GM10248 (cell line): ENCODE results near the gene HERPUD1.

Experiments used
- CTCF ChIA-PET: fragments of 300-600 bp; sonication (Branson Sonifier 250); formaldehyde crosslinking; extraction: SDS; loops from one replicate; lab custom pipeline; 2021; ENCODE audit warnings: antibody characterized with exemption; lab: Yijun Ruan, JAX
- POLR2A ChIA-PET: fragments of 350-650 bp; sonication (Branson Sonifier 250); formaldehyde crosslinking; extraction: SDS; loops from one replicate; lab custom pipeline; 2020; ENCODE audit warnings: antibody characterized with exemption; lab: Yijun Ruan, JAX
- DNase-seq: peaks from one replicate; pipeline ENCODE4 v3.0.0; 2012; ENCODE audit errors: extremely low spot score
- TF ChIP-seq, protein P1 (sequence below): IDR thresholded peaks from 2 replicates; pipeline ENCODE4 v1.5.1; 2012; ENCODE audit warnings: mild to moderate bottlenecking, low read depth; ENCODE audit errors: extremely low read depth, missing control alignments, control extremely low read depth

HERPUD1 gene

DNA sequence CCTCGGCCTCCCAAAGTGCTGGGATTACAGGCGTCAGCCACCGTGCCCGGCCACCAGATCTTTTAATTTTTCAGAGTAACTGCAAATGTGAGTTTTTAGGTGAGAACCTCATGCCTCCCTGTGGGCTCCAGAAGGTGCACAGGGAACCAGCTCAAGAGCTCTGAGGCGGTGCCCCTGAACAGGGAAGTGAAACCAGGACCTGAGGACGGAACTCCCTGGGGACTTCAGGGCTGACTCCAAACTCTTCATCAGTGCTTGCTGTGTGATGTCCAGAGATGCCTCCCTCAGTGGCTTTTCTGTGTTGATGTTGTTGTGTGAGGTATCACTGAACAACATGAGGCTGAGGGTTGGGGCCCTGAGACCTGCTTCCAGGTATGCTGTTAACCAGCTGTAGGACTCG is 43.1 kb upstream of the HERPUD1 start:
- POLR2A ChIA-PET, result interaction anchor here (1.3 kb wide), 1 partner anchor 43 kb away, joined by 3 read pairs; the partner anchor contains the start of gene HERPUD1
- TF ChIP-seq, protein P1, sequence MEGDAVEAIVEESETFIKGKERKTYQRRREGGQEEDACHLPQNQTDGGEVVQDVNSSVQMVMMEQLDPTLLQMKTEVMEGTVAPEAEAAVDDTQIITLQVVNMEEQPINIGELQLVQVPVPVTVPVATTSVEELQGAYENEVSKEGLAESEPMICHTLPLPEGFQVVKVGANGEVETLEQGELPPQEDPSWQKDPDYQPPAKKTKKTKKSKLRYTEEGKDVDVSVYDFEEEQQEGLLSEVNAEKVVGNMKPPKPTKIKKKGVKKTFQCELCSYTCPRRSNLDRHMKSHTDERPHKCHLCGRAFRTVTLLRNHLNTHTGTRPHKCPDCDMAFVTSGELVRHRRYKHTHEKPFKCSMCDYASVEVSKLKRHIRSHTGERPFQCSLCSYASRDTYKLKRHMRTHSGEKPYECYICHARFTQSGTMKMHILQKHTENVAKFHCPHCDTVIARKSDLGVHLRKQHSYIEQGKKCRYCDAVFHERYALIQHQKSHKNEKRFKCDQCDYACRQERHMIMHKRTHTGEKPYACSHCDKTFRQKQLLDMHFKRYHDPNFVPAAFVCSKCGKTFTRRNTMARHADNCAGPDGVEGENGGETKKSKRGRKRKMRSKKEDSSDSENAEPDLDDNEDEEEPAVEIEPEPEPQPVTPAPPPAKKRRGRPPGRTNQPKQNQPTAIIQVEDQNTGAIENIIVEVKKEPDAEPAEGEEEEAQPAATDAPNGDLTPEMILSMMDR, result no peak
- DNase-seq, result peak; percentile 79
- CTCF ChIA-PET, result interaction anchor here (0.8 to 1.8 kb wide), 4 partner anchors 9 to 28 kb away, joined by 3 to 4 read pairs (median 4); partner anchors contain the start of gene SLC12A3

DNA sequence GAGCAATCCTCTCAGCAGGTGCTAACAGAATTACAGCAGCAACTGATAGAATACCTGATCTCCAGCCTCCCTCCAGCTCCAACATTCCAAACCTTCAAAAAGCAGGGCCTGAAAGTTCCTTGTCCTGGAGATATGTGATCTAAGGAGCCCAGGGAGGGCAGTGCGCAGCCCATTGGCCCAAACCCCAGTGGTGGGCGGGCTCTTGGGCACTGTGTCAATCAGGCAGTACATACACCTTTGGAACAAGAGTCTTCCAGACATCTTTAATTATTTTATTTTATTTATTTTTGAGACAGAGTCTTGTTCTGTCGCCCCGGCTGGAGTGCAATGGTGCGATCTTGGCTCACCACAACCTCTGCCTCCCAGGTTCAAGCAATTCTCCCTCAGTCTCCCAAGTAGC is 42.7 kb upstream of the HERPUD1 start:
- TF ChIP-seq, protein P1, result no peak
- POLR2A ChIA-PET, result interaction anchor here (1.3 kb wide), 1 partner anchor 42 kb away, joined by 3 read pairs; the partner anchor contains the start of gene HERPUD1
- CTCF ChIA-PET, result interaction anchor here (0.8 to 1.8 kb wide), 6 partner anchors 8 to 27 kb away, joined by 3 to 4 read pairs (median 4); partner anchors contain the start of gene SLC12A3
- no peak for DNase-seq

DNA sequence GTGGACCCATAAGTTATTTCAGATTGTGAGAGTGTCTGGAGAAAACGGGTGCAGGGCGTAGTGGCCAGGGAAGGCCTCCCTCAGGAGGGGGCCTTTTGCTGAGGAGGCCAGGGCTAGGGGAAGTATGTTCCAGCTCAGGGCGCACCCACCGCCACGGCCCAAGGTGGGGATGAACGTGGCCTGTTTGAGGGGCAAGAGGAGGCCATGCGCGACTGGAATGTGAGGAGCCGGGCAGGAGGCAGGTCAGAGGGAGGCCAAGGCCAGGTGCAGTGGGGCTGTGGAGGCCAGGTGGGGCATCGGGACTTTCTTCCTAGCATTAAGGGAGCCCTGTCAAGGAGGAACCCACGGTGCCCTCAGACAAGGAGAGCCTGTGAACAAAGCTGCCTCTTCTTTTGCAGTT is 40.3 kb upstream of the HERPUD1 start:
- POLR2A ChIA-PET, result interaction anchor here (2.1 kb wide), 1 partner anchor 40 kb away, joined by 7 read pairs; the partner anchor contains the start of gene HERPUD1
- TF ChIP-seq, protein P1, result no peak
- CTCF ChIA-PET, result interaction anchor here (1.4 to 1.7 kb wide), 2 partner anchors 28 to 74 kb away, joined by 3 to 5 read pairs; no protein-coding TSS in a partner anchor
- no peak for DNase-seq

DNA sequence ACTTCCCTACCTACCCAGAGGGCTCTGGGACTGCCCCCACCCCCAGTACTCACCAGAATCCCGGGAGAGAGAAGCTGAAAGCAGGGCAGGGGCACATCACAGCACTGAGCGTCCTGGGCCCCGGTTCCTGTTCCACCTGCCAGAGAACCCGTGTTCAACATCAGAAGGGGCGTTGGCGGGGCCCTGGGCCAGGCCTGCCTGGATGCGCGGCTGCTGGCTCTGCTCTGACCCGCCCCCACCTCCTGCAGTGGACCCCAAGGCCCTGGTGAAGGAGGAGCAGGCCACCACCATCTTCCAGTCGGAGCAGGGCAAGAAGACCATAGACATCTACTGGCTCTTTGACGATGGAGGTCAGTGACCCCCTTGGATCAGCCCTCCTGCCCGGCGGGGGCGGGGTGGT is 39.2 kb upstream of the HERPUD1 start:
- POLR2A ChIA-PET, result interaction anchor here (0.8 kb wide), 1 partner anchor 39 kb away, joined by 4 read pairs; no protein-coding TSS in a partner anchor
- TF ChIP-seq, protein P1, result no peak
- CTCF ChIA-PET, result interaction anchor here (1.4 to 2.0 kb wide), 5 partner anchors 18 to 73 kb away, joined by 3 to 10 read pairs (median 5); no protein-coding TSS in a partner anchor
- no peak for DNase-seq

DNA sequence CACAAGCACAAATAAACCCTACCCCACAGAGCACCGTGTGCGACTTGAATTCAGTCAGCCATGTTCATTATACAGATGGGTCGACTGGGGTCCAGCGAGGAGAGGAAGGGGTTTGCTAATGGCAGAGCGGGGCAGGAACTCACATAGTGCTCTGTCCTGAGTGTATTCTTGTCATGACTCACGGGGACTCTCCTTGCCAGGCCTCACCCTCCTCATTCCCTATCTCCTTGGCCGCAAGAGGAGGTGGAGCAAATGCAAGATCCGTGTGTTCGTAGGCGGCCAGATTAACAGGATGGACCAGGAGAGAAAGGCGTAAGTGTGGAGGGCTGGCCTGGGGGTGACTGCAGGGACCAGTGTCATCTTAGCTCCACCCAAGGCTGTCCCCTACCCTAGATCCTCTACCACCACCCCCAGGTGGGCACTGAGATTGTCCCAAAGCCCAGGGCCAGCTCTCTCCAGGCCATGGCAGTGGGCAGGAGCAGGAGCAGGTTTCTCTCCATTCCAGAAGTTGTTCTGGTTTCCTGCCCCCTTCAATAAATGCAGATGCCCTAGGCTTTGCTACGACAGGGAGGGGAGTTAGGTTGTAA is 37.5 kb upstream of the HERPUD1 start:
- TF ChIP-seq, protein P1, result no peak
- no peak for DNase-seq
- ChIA-PET POLR2A (no interaction called here), CTCF (interaction anchor here (1.2 to 2.0 kb wide), 3 partner anchors 28 to 36 kb away, joined by 5 to 10 read pairs (median 5); no protein-coding TSS in a partner anchor)

DNA sequence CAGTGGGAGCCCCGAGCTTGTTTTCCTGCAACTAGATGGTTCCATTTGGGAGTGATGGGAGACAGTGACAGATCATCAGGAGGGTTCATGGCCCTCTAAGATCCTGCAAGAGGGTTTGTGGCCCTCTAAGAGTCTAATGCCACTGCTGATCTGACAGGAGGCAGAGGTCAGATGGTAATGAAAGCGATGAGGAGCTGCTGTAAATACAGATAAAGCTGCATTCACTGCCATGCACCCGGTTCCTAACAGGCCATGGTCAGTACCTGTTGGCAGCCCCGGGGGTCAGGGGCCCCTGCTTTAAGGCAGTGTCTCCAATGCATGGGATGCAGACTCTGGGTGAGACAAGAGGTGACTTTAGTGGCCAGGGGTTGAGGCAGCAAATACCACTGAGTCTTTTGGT is 36.1 kb upstream of the HERPUD1 start:
- POLR2A ChIA-PET, result no interaction called here
- TF ChIP-seq, protein P1, result no peak
- no peak for DNase-seq
- CTCF ChIA-PET, result interaction anchor here (1.4 kb wide), 1 partner anchor 30 kb away, joined by 5 read pairs; no protein-coding TSS in a partner anchor
